Coronary artery (tissue), 2 donors: Measurements from ENCODE around the gene USF2.

Experiments used
- DNase-seq: peaks from one replicate; pipeline ENCODE4 v3.0.0-alpha.2; 2017; ENCODE audit warnings: low spot score
- H3K27ac ChIP-seq, 2 donors: fragments of 200-600 bp; sonication (generic); one replicate each; pipeline ENCODE4 v1.5.1; 2016 to 2019
- H3K4me3 ChIP-seq: fragments of 200-600 bp; sonication (generic); 2 replicates; pipeline ENCODE4 v1.5.1; 2016; ENCODE audit warnings: mild to moderate bottlenecking, moderate library complexity
- TF ChIP-seq, protein P1 (sequence below): fragments of 200-600 bp; sonication (generic); IDR thresholded peaks from one replicate; pipeline ENCODE4 v1.5.1; 2019; ENCODE audit warnings: antibody characterized with exemption

USF2 gene

DNA sequence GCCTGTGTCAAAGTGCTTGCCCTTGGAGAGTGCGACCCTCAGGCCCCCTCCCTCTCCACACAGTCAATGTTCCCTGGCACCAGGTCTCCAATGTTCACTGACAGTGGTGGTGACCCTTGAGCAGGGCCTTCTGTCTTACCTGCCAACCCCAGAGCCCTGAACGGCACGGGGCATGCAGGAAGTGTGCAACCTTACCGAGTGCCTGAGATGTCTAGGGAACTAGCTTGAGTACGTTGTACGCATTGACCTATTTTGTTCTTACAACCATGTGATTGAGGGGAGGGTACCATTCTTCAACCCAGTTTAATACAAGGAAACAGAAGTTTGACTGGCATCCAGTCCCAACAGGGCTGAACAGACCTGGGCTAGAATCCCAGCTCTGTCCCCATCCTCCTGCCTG, 36.4 kb downstream of the USF2 start:
- no peak for DNase-seq
- no peak overlapping the region for H3K4me3 ChIP-seq
- H3K27ac ChIP-seq: no peak overlapping the region

DNA sequence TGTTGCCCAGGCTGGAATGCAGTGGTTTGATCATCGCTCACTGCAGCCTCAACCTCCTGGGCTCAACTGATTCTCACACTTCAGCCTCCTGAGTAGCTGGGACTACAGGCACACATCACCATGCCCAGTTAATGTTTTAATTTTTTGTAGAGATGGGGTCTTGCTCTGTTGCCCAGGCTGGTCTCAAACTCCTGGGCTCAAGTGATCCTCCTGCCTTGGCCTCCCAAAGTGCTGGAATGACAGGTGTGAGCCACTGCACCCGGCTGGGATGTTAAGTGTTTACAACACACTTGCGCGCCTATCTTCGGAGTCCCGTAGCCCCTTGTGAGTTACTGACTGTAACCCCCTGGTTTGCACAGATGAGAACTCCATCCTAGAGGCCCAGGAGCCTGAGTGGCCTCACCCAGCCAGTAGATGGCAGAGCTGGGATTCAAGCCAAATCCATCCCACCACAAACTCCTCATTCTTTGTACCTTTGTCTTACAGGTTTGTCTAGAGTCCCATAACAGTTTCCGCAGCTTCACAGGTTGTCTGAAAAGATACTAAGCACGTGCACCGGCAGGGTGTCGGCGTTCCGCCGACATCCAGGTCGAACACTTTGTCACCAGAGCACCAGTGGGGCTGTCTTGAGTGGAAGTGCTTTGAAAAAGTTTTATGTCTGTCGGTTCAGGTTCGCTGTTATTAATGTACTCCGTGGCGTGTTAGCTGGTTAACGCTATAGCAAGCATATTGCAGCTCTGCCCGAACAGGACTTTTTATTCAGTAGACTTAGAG, 37.9 kb downstream of the USF2 start:
- TF ChIP-seq, protein P1, sequence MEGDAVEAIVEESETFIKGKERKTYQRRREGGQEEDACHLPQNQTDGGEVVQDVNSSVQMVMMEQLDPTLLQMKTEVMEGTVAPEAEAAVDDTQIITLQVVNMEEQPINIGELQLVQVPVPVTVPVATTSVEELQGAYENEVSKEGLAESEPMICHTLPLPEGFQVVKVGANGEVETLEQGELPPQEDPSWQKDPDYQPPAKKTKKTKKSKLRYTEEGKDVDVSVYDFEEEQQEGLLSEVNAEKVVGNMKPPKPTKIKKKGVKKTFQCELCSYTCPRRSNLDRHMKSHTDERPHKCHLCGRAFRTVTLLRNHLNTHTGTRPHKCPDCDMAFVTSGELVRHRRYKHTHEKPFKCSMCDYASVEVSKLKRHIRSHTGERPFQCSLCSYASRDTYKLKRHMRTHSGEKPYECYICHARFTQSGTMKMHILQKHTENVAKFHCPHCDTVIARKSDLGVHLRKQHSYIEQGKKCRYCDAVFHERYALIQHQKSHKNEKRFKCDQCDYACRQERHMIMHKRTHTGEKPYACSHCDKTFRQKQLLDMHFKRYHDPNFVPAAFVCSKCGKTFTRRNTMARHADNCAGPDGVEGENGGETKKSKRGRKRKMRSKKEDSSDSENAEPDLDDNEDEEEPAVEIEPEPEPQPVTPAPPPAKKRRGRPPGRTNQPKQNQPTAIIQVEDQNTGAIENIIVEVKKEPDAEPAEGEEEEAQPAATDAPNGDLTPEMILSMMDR: no peak
- no peak overlapping the region for H3K4me3 ChIP-seq
- no peak for DNase-seq
- no peak overlapping the region for H3K27ac ChIP-seq

More for the DNA sequence above, 36.4 kb downstream of the USF2 start:
- TF ChIP-seq, protein P1: no peak

DNA sequence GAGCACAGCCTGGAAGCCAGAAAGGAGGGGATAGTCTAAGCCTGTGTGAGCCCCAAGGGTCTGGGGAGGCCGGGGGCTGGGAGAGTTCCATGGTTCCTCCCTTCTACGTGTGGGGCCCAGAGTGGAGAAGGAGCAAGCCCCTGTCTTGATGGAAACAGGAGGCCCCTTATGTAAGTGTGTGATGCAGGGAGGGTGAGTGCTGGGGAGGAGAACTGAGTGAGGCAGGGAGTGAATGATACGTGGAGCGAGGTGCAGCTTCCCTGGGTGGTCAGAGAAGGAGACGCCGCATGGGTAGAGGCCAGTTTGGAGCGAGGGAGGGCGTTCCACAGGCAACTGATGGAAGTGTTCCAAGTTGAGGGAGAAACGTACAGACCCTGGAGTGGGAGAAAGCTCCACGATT, 39.2 kb downstream of the USF2 start:
- TF ChIP-seq, protein P1: no peak
- no peak overlapping the region for H3K4me3 ChIP-seq
- no peak overlapping the region for H3K27ac ChIP-seq
- no peak for DNase-seq

DNA sequence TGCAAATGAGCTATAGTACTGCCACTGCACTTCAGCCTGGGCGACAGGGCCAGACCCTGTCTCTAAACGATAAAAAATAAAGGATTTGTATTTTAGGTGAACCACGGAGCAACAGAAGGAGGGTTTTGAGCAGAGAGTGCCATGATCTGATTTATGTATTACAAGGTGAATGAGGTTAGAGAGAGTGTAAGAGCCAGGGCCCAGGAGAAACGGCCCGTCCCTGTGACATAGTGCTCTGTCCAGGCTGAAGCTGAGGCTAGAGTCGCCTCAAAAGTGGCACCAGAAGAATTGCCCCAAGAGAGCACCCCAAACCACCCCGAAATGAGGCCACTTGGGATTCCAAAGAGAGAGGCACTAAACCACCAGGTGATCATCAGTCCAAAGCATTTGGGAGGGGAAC, 40.1 kb downstream of the USF2 start:
- TF ChIP-seq, protein P1: no peak
- DNase-seq: no peak
- H3K4me3 ChIP-seq: no peak overlapping the region
- H3K27ac ChIP-seq: no peak overlapping the region

DNA sequence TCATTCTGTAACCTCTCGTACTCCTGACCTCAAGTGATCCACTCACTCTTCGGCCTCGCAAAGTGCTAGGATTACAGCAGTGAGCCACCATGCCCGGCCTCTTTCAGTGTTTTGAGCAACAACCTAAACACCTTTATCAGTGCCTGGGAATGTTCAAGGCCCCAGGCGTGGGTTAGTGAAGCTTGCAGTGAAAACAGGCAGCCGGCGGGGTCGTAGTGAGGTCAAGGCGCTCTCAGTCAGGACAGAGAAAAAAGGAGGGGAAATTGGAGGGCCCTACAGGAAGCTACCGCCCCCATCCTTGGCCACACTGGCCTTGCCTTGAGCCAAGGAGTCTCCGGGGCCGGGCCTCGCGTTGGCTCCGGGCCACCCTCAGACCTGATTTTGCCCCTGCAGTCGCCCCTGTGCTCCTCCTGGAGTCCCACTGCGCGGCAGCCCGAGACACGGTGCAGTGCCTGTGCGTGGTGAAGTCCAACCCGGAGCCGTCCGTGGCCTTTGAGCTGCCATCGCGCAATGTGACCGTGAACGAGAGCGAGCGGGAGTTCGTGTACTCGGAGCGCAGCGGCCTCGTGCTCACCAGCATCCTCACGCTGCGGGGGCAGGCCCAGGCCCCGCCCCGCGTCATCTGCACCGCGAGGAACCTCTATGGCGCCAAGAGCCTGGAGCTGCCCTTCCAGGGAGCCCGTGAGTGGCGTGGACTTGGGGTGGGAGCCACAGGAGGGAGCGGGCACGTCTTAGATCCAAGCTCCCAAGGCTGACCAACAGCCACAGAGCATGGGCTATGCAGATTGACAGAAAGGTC, 40.9 kb downstream of the USF2 start:
- no peak for DNase-seq
- Histone ChIP-seq H3K27ac (no peak overlapping the region), H3K4me3 (no peak overlapping the region)
- TF ChIP-seq, protein P1: no peak

DNA sequence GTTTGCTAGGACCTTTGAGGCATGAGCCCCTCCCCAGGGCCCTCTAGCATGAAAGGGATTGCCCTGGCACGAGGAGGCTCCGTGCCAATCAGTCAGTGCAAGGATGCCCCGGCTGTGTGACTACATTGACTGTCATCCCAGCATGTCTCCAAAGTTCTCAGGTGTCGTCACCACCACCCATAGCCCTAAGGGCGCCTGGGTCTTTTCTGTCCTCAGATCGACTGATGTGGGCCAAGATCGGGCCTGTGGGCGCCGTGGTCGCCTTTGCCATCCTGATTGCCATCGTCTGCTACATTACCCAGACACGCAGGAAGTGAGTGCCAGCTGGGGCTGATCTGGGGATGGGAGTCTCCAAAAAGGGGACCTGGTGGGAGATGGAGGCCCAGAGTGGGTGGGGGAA, 41.6 kb downstream of the USF2 start:
- TF ChIP-seq, protein P1: no peak
- no peak overlapping the region for H3K4me3 ChIP-seq
- H3K27ac ChIP-seq: no peak overlapping the region
- DNase-seq: no peak
